ENCODE results near the gene IMMP1L. TPM values are rescaled to one million over a fixed set of nuclear protein-coding genes. Genes with fewer than 3 reads are reported as not detected.

Gene IMMP1L
- total RNA-seq, 2 donors from 2014 or later = 17.9 to 29.1 TPM

GRCh38 chr11:31450841-31451240, 58.6 kb downstream of the IMMP1L start:
- Histone ChIP-seq H3K4me1 (no peaks in the 10 kb centered on the region), H3K9me3 (no peaks in the 10 kb centered on the region), H3K4me3 (no peak overlapping the region), H3K27ac (no peak overlapping the region), H3K36me3 (no peaks in the 10 kb centered on the region), H3K9ac (ENCODE audit: low read depth in 2 of 2, low read length in 2 of 2) (no peak overlapping the region), H3K27me3 (no peaks in the 10 kb centered on the region)
- no peak for TF ChIP-seq CTCF (IDR thresholded peaks at IDR 0.05)
- no peak for DNase-seq
- intact Hi-C loops (cut with DNase I) = no loop called here

- H3K36me3 ChIP-seq = no peaks in the 10 kb centered on the region
- no peak for TF ChIP-seq CTCF (IDR thresholded peaks at IDR 0.05)
- no peaks in the 10 kb centered on the region for H3K9me3 ChIP-seq
- H3K4me3 ChIP-seq = no peak overlapping the region
- no peak overlapping the region for H3K27ac ChIP-seq
- DNase-seq = no peak
- no peaks in the 10 kb centered on the region for H3K4me1 ChIP-seq
- no peaks in the 10 kb centered on the region for H3K27me3 ChIP-seq
- no peak overlapping the region for H3K9ac ChIP-seq (ENCODE audit: low read depth in 2 of 2, low read length in 2 of 2)
- intact Hi-C loops (cut with DNase I) = no loop called here
Measured at GRCh38 chr11:31449040-31449439, 60.4 kb downstream of the IMMP1L start.

GRCh38 chr11:31445621-31446020, 63.8 kb downstream of the IMMP1L start:
- H3K9me3 ChIP-seq = no peaks in the 10 kb centered on the region

GRCh38 chr11:31443802-31444201, 65.6 kb downstream of the IMMP1L start:
- TF ChIP-seq CTCF (IDR thresholded peaks at IDR 0.05) = no peak
- intact Hi-C loops (cut with DNase I) = no loop called here

More at GRCh38 chr11:31445621-31446020, 63.8 kb downstream of the IMMP1L start:
- intact Hi-C loops (cut with DNase I) = no loop called here
- H3K27ac ChIP-seq = no peak overlapping the region
- no peak overlapping the region for H3K4me3 ChIP-seq
- H3K4me1 ChIP-seq = no peaks in the 10 kb centered on the region
- H3K27me3 ChIP-seq = no peaks in the 10 kb centered on the region
- TF ChIP-seq CTCF (IDR thresholded peaks at IDR 0.05) = no peak
- no peak overlapping the region for H3K9ac ChIP-seq (ENCODE audit: low read depth in 2 of 2, low read length in 2 of 2)
- no peak for DNase-seq
- no peaks in the 10 kb centered on the region for H3K36me3 ChIP-seq

GRCh38 chr11:31442086-31442485, 67.3 kb downstream of the IMMP1L start:
- H3K36me3 ChIP-seq = no peaks in the 10 kb centered on the region
- intact Hi-C loops (cut with DNase I) = no loop called here
- no peaks in the 10 kb centered on the region for H3K4me1 ChIP-seq
- no peak overlapping the region for H3K4me3 ChIP-seq
- H3K9me3 ChIP-seq = no peaks in the 10 kb centered on the region
- H3K27me3 ChIP-seq = no peaks in the 10 kb centered on the region
- no peak for TF ChIP-seq CTCF (IDR thresholded peaks at IDR 0.05)
- no peak for DNase-seq
- H3K27ac ChIP-seq = no peak overlapping the region
- no peak overlapping the region for H3K9ac ChIP-seq (ENCODE audit: low read depth in 2 of 2, low read length in 2 of 2)

More at GRCh38 chr11:31443802-31444201, 65.6 kb downstream of the IMMP1L start:
- no peak overlapping the region for H3K27ac ChIP-seq
- H3K9me3 ChIP-seq = no peaks in the 10 kb centered on the region
- H3K9ac ChIP-seq (ENCODE audit: low read depth in 2 of 2, low read length in 2 of 2) = no peak overlapping the region
- H3K36me3 ChIP-seq = no peaks in the 10 kb centered on the region
- no peaks in the 10 kb centered on the region for H3K4me1 ChIP-seq
- no peak for DNase-seq
- H3K27me3 ChIP-seq = no peaks in the 10 kb centered on the region
- no peak overlapping the region for H3K4me3 ChIP-seq

- Histone ChIP-seq H3K4me3 (no peak overlapping the region), H3K27me3 (no peaks in the 10 kb centered on the region), H3K9ac (ENCODE audit: low read depth in 2 of 2, low read length in 2 of 2) (no peak overlapping the region), H3K36me3 (no peaks in the 10 kb centered on the region), H3K27ac (no peak overlapping the region), H3K4me1 (no peaks in the 10 kb centered on the region), H3K9me3 (no peaks in the 10 kb centered on the region)
- intact Hi-C loops (cut with DNase I) = no loop called here
- DNase-seq = no peak
- TF ChIP-seq CTCF (IDR thresholded peaks at IDR 0.05) = no peak
Measured at GRCh38 chr11:31441296-31441695, 68.1 kb downstream of the IMMP1L start.

Measured in colonic mucosa (tissue), 4 donors.